ENCODE measurements around the gene ALAS1.
"Not testable (repeated sequence)": the region's sequence is repeated elsewhere in the genome, so short reads cannot be mapped to it uniquely, and the experiment has no call there.

The ALAS1 gene

DNA sequence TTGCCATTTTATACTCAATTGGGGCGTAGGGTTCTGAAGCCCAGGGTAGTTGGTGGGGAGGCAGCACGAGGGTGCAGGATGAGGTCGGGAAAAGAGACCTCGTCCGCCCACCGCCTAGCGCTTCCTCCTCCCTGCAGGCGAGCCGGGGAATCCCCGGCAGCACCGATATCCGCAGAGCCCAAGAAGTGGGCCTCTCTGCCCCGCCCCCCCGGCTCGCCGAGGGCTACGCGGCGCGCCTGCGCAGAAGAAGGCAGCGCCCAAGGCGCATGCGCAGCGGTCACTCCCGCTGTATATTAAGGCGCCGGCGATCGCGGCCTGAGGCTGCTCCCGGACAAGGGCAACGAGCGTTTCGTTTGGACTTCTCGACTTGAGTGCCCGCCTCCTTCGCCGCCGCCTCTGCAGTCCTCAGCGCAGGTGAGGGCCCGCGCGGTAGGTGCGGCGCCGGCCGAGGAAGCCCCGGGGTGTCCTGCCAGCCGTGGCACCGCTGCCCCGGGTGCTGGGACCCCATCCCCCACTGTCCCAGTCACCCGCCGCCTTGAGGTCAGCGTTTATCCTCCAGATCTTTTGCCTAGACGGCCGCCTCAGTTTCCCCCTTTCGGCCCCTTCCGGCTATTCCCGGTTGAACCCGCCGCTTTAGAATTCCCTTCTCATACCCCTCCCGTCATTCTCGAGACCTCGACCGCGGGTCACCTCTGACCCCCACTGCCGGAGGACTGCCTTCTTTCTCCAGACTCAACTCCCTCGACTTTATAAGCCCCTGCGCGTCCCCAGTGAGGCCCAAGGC, at the start of gene ALAS1:
Gene ALAS1 (plus strand): TSS at position 319 of the 784 bp plus-strand sequence. CDS start 1,082 bp downstream, outside the sequence.
- DNase-seq (ENCODE audit: low spot score) = peak; percentile 84

DNA sequence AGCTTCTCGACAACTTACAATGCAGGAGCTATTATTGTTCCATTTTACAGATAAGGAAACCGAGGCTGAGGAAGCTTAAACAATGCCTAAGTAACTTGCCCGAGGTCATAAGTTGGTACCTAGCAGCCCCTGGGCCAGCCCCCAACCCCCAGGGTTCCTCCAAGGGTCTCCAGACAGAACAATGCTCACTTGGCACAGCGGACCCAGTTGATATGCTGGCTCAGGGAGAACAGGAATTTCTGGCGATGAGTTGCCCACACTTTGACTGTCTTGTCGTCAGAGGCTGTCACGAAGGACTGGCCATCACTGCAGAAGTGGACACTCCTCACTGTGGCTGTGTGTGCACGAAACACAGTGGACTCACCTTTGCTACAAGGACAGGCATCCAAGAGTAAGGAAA, 48.9 kb upstream of the ALAS1 start:
- DNase-seq (ENCODE audit: low spot score) = no peak

DNA sequence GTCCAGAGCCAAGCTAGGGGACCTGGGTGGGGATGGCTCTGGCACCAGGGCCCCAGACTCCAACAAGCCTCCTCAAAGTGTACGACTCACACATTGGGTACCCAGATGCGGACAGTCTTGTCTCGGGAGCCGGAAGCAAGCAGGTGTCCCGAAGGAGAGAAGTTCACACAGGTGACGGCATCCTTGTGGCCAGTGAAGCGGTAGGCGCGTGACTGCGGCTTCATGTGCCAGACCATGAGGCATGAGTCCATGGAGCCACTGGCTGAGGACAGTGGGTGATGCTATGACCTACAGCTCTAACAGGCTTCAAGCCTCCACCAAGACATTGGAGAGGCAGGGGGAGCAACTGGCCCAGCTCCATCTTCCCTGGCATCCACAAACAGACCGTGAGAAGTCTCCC, 48.2 kb upstream of the ALAS1 start:
- DNase-seq (ENCODE audit: low spot score) = no peak

DNA sequence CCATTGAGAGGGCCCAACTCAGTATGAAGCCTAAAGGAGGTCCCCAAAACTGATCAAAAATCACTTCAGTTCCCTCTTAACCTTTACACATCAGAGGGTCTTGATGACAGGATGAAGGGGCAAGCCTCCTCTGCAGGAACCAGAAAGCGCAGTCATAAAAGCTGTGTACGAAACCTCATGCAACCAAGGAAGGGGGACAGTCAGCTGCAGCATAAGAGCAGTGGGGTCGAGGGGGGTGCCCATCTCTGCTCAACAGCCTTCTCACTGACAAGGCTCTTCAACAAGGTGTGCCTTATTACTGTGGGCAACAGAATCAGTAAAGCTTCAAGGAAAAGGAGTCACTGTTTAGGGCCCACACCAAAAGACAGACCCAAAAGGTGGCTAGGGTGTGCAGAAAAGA, 47.6 kb upstream of the ALAS1 start:
- DNase-seq (ENCODE audit: low spot score) = no peak

DNA sequence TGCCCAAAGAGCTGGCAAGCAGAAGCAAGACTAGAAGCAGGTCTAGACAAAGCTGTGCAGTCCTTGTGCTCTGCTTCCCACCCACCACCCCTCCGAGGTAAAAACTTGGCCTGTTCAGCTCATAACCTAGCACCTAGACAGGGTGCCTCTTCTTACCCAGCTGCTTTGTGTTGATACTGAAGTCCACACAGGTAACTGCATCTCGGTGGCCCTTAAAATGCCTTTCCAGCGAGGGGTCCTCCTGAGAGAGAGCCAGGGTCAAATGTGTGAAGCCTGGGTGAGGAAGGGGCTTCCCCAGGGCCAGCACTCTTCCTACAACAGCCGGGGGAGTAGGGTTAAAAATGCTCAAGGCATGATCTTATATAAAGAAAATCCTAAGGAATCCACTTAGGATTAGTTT, 47.1 kb upstream of the ALAS1 start:
- no peak for DNase-seq (ENCODE audit: low spot score)

DNA sequence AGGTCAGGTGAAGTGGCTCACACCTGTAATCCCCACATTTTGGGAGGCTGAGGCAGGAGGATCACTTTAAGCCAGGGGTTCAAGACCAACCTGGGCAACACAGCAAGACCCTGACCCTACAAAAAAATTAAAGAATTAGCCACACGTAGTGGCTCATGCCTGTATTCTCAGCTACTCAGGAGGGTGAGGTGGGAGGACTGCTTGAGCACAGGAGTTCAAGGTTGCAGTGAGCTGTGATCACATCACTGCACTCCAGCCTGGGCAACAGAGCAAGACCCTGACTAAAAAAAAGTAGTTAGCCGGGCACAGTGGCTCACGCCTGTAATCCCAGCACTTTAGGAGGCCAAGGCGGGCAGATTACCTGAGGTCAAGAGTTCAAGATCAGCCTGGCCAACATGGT, 46.0 kb upstream of the ALAS1 start:
- not testable (repeated sequence) for DNase-seq (ENCODE audit: low spot score)

DNA sequence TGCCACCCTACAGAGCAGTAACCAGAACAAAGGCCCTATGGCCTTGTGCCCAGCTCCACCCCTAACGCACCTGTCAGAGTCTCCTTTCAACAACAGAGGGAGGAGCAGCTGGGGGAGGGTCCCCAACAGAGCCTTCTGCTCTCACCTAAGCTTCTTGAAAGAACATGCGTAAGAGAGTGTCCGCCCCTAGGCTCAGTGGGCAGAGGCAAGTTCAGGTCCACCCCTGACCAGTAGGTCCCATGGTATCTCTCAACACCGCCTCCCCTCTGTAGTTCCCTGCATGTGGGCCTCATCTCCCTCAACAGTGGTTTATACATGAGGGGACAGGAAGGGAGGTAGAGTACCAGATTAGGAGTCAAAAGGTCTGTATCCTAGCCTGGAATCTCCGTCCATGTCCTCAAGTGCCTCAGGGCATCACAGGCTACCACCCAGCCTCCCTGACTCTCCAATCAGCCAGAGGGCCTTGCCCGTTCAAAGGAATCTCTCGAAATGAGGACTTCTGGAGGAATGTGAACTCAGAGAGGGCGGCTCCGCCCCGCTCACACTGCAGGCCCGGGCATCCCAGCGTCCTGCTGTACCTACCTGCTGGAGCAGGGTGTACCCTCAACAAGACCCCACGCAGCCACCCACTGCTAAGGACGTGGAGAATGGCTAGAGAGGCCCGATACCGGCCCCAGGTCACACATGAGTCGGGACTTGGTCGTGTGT, 44.4 kb upstream of the ALAS1 start:
- DNase-seq (ENCODE audit: low spot score) = peak; percentile 19

DNA sequence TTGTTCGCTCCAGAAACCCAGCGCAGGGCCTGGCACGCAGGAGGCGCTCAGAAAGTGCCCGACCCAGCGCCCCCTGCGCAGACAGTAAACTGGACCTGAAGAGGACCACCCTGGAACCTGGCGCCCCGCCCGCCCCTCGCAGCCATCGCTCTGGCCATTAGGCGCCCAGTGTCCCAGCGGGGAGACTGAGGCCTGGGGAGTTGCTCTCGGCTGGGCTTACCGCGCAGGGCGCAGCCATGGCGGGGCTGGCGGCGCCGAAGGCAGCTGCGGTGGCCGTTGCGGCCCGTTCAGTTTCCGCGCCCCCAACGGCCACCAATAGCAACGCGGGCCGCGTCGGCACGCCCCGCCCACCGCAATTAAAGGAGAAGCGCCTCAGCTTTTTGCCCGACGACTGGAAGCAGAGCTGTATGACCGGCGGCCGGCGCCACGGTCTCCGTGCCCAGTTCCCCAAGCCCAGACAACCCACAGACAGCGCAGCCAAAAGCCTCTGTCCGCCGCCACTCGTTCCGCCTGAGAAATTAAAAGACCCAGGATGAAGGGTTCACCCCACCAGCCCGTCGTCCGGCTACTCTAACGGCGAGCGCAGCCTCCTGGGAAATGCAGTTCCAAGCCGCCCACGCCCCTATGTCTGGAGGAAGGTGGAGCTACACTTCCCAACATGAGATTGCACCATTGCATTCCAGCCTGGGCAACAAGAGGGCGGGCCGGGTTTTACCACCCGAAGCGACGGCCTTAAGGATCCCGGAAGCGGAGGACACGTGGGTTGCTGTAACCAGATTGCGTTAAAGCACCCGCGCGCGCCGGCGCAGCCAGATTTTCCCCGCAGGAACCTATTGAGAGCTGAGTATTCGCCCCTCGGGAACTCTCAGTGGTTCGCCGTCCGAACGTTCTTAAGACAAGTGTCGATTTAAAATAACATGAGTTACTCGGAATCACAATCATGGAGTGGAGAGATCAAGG, 43.5 kb upstream of the ALAS1 start, which contains the start of gene POC1A:
Gene POC1A (minus strand): TSS at position 289 of the 960 bp plus-strand sequence. CDS start 51 bp downstream, at position 238.
- peak; percentile 85 for DNase-seq (ENCODE audit: low spot score)

DNA sequence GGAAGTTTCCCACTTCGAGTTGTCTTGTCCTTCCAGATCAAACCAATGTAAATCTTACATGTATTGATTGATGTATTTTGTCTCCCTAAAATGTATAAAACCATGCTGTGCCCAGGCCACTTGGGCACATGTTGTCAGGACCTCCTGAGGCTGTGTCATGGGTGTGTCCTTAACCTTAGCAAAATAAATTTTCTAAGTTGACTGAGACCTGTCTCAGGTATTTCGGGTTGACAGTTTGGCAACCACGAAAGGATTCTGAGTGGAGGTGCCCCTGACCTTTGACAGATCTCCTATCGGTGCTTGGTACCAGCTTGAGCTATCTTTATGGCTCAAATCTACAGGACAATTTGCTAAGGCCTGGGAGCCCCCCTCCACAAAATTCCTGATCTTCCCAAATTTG, 42.0 kb upstream of the ALAS1 start:
- DNase-seq (ENCODE audit: low spot score) = no peak

DNA sequence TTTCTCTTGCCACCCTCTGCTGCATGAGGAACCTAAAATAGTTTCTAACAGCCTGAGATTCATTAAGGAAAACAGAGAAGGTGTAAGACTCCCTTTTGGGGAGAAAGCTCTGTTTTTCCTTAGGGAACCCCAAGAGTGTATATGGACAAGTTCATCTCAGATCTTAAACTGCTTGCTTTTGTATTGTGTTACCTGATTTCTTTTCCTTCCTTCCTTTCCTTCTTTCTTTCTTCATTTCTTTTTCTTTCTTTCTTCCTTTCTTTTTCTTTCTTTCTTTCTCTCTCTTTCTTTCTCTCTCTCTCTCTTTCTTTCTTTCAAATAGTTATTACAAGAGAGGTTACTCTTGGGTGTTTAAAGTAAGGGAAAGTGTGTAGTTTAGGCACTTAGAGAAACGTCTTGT, 38.5 kb upstream of the ALAS1 start:
- DNase-seq (ENCODE audit: low spot score) = no peak

DNA sequence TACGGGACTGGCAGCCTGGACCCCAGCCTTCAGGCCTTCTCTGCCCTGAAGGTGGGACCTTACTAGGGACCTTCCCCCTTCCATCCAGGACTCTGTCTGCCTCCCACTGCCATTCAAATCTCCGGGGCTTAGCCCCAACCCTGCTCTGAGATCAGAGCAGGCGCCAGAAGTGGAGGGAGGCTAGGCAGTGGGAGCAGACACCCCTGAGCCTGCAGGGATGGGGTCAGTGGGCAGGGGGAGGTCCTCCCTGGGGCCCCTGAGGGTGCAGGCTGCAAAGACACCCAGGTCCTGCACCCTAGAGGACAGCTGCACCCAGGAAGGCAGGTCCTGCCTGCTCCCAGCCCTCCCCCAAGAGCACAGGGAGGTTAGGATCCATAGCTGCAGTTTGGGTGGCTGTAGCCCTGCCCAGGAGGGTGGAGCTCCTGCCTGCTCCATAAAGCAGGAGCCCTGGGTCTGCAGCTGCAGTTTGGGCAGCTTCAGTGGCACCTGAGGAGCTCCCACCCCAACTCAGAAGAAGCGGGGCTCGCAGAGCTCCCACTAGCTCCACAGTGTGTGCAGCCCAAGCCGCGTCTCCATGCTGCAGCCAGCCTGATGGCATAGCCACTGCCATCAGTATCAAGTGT, 35.6 kb upstream of the ALAS1 start:
- DNase-seq (ENCODE audit: low spot score) = no peak

DNA sequence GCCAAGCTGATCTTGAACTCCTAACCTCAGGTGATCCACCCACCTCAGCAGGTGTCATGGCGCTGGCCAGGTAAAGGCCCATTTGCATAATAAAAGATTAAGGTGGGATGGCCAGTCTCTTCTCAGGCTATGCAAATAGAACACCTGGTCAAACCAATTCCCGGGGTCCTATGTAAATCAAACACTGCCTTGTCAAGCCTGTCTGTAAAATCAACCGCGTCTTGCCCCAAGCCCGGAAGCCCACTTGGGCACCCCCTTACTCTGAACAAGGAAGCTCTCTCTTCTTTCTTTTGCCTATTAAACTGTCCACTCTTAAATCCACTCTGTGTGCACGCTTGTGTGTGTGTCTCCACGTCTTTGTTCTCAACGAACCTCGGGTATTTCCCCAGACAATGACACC, 30.7 kb upstream of the ALAS1 start:
- DNase-seq (ENCODE audit: low spot score) = no peak

DNA sequence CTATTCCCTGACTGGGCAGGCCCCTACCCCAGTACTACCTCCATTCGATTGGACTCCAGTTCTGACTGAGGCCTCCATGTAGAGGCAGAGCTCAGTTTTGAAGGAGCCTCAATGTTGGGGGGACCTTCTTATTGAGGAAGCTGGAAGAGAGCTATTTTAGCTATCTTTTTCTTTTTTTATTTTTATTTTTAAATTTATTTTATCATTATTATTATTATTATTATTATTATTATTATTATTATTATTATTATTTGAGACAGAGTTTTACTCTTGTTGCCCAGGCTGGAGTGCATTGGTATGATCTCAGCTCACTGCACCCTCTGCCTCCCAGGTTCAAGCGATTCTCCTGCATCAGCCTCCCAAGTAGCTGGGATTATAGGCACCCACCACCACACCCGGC, 27.7 kb upstream of the ALAS1 start:
- not testable (repeated sequence) for DNase-seq (ENCODE audit: low spot score)

DNA sequence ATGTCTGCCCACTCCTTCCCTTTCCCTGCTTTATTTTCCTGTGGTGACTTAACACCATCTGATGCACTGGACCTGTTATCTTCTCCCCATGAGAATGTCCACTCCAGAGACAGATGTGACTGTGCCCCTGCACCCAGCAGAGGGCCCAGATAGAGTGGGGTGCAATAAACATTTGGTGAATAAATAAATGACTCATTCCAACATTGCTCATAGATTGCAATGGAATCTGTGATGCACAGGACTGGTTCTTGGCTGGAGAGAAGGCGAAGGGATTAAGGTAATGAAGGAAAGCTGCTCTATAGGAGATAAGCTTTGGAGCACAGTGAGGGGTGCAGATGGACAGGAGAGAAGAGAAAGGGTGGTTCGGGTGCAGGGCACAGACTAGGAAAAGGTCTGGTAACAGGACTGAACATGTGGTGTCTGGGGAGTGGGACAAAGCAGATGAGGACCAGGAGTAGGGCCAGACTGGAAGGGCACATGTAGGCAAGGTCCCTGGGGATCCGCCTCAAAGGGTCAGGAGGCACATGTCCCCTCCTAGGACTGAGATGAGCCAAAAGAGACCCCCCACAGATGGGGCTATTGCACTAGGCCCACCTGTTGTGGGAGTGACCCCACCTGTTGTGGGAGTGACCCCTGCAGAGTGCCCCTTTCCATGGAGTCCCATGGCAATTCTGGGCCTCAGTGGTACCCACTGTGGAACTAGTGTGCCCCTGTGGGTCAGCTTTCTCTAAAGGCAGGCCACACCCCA, 26.3 kb upstream of the ALAS1 start:
- DNase-seq (ENCODE audit: low spot score) = no peak

DNA sequence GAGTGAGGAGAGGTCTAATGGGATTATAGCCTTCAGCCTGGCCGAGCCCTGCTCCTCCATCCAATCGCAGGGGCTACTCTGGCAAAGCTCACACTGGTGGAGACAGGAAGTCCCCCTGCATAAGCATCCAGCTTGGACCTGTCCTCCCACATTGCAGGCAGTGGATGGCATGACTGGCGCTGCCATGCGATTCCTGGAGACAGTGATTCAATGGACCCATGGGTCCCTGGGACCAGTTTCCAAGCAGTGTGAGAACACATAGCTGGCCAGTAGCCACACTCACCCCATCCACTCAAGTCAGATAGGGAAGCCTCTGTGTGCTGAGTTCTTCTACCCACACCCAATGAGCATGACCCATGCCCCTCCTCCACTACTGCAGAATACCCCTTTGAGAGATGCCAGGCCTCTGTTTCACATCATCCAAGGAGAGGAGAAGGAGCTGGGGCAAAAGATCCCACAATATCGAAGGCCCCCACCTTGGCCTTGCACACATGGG, 25.6 kb upstream of the ALAS1 start:
- DNase-seq (ENCODE audit: low spot score) = no peak

DNA sequence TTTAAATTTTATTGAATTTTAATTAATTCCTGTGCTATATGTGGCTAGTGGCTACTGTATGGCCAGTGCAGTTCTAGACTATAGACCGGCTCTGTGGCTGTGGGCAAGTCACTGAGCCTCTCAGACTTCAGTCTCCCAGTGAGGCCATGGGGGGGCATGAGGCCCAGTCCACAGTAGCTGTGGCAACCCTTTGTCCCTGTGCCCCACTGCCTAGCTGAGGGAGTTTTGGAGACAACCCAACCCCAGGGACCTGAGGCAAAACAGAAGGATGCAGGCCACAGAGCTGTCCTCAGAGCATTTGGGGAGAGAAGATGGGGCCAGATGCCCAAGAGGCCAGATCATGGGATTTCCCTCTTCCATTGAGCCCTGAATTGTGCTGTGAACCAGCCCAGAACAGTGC, 24.9 kb upstream of the ALAS1 start:
- DNase-seq (ENCODE audit: low spot score) = no peak

DNA sequence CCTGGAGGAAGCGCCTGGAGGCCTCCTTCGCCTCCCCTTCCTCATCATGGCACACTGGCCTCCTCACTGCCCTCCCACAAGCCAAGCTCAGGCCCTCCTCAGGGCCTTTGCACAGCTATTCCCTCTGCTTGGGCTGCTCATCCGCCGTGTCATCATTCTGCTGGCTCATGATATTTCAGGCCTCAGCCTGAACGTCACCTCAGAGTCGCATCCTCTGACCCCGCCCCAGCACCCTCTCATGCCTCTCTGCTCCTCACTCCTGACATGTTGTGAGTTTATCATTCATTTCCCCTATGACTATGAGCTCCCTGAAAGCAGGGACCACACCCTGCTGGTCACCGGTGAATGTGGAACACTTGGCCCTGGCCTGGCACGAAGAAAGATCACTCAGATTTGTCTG, 23.1 kb upstream of the ALAS1 start:
- no peak for DNase-seq (ENCODE audit: low spot score)

DNA sequence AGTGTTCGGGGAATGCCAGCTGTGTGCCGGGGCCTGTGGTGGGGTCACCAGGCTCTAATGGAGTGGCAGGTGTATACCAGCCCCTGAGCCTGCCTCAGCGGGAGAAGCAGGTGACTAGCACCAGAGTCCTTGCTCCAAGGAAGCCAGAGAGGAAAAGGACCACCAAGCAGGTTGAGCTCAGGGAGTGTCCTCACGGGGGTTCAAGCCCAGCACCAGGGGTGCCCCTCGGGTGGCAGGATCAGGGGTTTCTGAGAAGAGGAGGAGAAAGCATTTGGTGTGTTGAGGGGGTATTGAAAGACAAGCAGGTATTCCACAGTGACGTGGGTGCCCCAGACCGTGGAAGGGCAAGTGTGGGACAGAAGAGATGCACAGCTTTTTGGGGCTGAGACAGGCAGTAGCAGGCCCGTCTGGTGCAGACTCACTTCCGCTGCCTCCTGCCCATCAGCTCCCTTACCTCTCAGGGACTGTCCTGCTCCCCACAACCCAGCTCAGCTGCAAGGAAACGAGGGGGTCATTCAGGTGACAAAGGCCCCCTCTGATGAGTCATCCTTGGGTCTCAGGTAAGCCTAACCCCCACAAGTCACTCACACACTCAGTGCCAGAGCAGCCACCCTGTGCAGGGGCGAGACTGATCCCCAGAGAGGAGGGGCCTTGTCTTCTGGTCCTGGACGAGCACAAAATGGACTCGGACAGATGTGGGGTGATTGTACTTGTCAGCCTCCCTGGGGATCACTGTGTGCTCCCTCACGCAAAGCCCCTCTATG, 22.4 kb upstream of the ALAS1 start:
- DNase-seq (ENCODE audit: low spot score) = no peak

DNA sequence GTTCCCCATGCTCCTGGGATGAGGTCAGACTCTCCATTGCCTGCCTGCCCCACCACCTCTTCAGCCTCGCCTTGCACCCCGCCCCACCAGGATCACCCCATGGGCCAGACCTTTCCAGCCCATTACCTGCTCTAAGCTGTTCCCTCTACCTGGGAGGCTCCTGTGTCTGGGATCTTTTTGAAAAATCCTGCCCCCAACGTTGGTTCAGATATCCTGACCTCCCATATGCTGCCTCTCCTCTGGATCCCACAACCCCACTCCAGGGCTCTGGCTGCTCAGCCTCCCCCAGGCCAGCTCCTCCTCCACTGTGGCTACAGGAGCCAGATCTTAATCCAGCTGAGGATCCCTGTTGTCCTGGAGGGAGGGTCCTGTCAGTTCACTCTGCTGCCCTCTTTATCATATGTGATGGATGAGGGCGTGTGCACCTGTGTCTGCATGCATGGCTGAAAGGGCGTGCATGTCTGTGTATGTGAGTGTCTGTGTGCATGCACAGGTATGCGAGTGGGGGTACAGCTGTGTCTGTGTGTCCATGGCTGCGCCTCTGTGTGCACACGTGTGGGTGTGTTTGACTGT, 21.7 kb upstream of the ALAS1 start:
- DNase-seq (ENCODE audit: low spot score) = no peak

Measured in NAMALWA (cell line).